H1 (cell line): ENCODE results near the gene TROAP. TPM values are rescaled to one million over a fixed set of nuclear protein-coding genes. Genes with fewer than 3 reads are reported as not detected.
A peak's percentile ranks its signal among the peaks of the same experiment; 100 is the strongest.

ENCODE experiments used
- CTCF ChIA-PET: fragments of 300-600 bp; sonication (Branson Sonifier 250); formaldehyde crosslinking; loops from one replicate; lab custom pipeline; 2021; ENCODE audit not compliant: partially characterized antibody; lab: Charles Lee
- POLR2A ChIA-PET: fragments of 300-600 bp; sonication (Branson Sonifier 250); formaldehyde crosslinking; loops from one replicate; lab custom pipeline; 2021; ENCODE audit warnings: inconsistent platforms; ENCODE audit not compliant: partially characterized antibody; lab: Charles Lee
- DNase-seq, 2 experiments: peaks; one replicate each; pipeline versions ENCODE4 v3.0.0 to v3.0.0-alpha.2; 2010 to 2022; ENCODE audit warnings: low spot score in 2 of 2, low read depth in 1 of 2, mixed read lengths in 1 of 2
- FAIRE-seq: peaks from 2 replicates; lab custom pipeline; 2011; peaks lifted over from hg19 to GRCh38; lab: Jason Lieb, UNC
- H2AFZ ChIP-seq: 2 replicates; pipeline ENCODE4 v1.8.1; 2012; ENCODE audit warnings: low read length, inconsistent platforms
- H2AK5ac ChIP-seq: 2 replicates; pipeline ENCODE4 v1.6.1; 2013; ENCODE audit warnings: low read depth, low read length
- H2BK120ac ChIP-seq: replicated peaks from 2 replicates; pipeline ENCODE3; 2013; ENCODE audit warnings: low read depth, low read length, inconsistent platforms
- H2BK12ac ChIP-seq: 2 replicates; pipeline ENCODE4 v1.6.1; 2013; ENCODE audit warnings: low read depth, low read length
- H2BK15ac ChIP-seq: 2 replicates; pipeline ENCODE4 v1.6.1; 2013; ENCODE audit warnings: low read length
- H2BK20ac ChIP-seq: 2 replicates; pipeline ENCODE4 v1.6.1; 2013; ENCODE audit warnings: low read length
- H2BK5ac ChIP-seq: 2 replicates; pipeline ENCODE4 v1.6.1; 2013; ENCODE audit warnings: low read depth, low read length
- H3K14ac ChIP-seq: 2 replicates; pipeline ENCODE4 v1.6.1; 2013; ENCODE audit warnings: inconsistent platforms; ENCODE audit not compliant: insufficient read length
- H3K18ac ChIP-seq: 2 replicates; pipeline ENCODE4 v1.6.1; 2013; ENCODE audit warnings: low read length; ENCODE audit errors: extremely low read depth
- H3K23ac ChIP-seq: 2 replicates; pipeline ENCODE4 v1.6.1; 2013; ENCODE audit warnings: inconsistent platforms; ENCODE audit not compliant: insufficient read length
- H3K23me2 ChIP-seq: 2 replicates; pipeline ENCODE4 v1.6.1; 2013; ENCODE audit warnings: low read depth, low read length
- H3K27ac ChIP-seq: 2 replicates; pipeline ENCODE4 v1.6.1; 2011; ENCODE audit warnings: low read depth, low read length, inconsistent platforms
- H3K27me3 ChIP-seq, 4 experiments: replicated peaks in 1 of 4; 1 replicate in 1 of 4; 2 replicates in 3 of 4; pipeline versions ENCODE4 v1.6.1 to v1.8.1; 2011 to 2013; ENCODE audit warnings: low read length in 3 of 4, mild to moderate bottlenecking in 3 of 4, inconsistent platforms in 2 of 4, mixed read lengths in 2 of 4, moderate library complexity in 1 of 4; ENCODE audit not compliant: control insufficient read depth in 3 of 4, insufficient read depth in 3 of 4; ENCODE audit errors: extremely low read depth in 1 of 4
- H3K36me3 ChIP-seq, 4 experiments: 2 replicates each; pipeline versions ENCODE4 v1.6.1 to v1.8.1; 2011 to 2013; ENCODE audit warnings: mild to moderate bottlenecking in 4 of 4, low read length in 3 of 4, moderate library complexity in 2 of 4, control low read depth in 1 of 4, inconsistent platforms in 1 of 4; ENCODE audit not compliant: insufficient read depth in 4 of 4, control insufficient read depth in 2 of 4
- H3K4ac ChIP-seq: replicated peaks from 2 replicates; pipeline ENCODE3; 2013; ENCODE audit warnings: low read length, low read depth, mixed read lengths, inconsistent platforms; ENCODE audit not compliant: insufficient read length
- H3K4me1 ChIP-seq, 4 experiments: replicated peaks in 1 of 4; 1 replicate in 1 of 4; 2 replicates in 3 of 4; pipeline versions ENCODE4 v1.6.1 to v1.8.1; 2011 to 2013; ENCODE audit warnings: low read length in 3 of 4, inconsistent platforms in 2 of 4, mixed read lengths in 1 of 4; ENCODE audit not compliant: insufficient read depth in 4 of 4, control insufficient read depth in 3 of 4
- H3K4me2 ChIP-seq, 2 experiments: 2 replicates each; pipeline versions ENCODE4 v1.6.1 to v1.8.1; 2011 to 2013; ENCODE audit warnings: low read depth in 2 of 2, low read length in 2 of 2, control low read depth in 1 of 2, inconsistent platforms in 1 of 2, mild to moderate bottlenecking in 1 of 2; ENCODE audit not compliant: insufficient read depth in 1 of 2
- H3K4me3 ChIP-seq, 4 experiments: fragments of 200-600, 300-600 bp in 1 of 4; sonication (generic), shearing (Covaris generic), sonication (Bioruptor Twin) in 1 of 4; 2 replicates each; pipeline versions ENCODE4 v1.5.1 to v1.8.1; 2011 to 2016; ENCODE audit warnings: low read length in 4 of 4, low read depth in 3 of 4, control low read depth in 2 of 4, inconsistent platforms in 2 of 4, mild to moderate bottlenecking in 2 of 4, mixed read lengths in 1 of 4, moderate library complexity in 1 of 4; ENCODE audit not compliant: insufficient read depth in 2 of 4; ENCODE audit errors: extremely low read depth in 1 of 4
- H3K56ac ChIP-seq: replicated peaks from 2 replicates; pipeline ENCODE3; 2013; ENCODE audit warnings: low read depth, mild to moderate bottlenecking, mixed read lengths, low read length, inconsistent platforms; ENCODE audit not compliant: insufficient read length
- H3K79me1 ChIP-seq: 2 replicates; pipeline ENCODE4 v1.6.1; 2013; ENCODE audit warnings: low read depth, low read length, control low read depth
- H3K79me2 ChIP-seq, 2 experiments: 2 replicates each; pipeline versions ENCODE4 v1.6.1 to v1.8.1; 2012 to 2013; ENCODE audit warnings: low read length in 2 of 2, mild to moderate bottlenecking in 2 of 2, inconsistent platforms in 1 of 2; ENCODE audit not compliant: insufficient read depth in 2 of 2, control insufficient read depth in 1 of 2
- H3K9ac ChIP-seq, 4 experiments: replicated peaks in 1 of 4; 1 replicate in 1 of 4; 2 replicates in 3 of 4; pipeline versions ENCODE4 v1.6.1 to v1.8.1; 2011 to 2013; ENCODE audit warnings: low read depth in 3 of 4, low read length in 3 of 4, control low read depth in 2 of 4, mild to moderate bottlenecking in 2 of 4, moderate library complexity in 2 of 4, inconsistent platforms in 1 of 4; ENCODE audit errors: extremely low read depth in 1 of 4
- H3K9me3 ChIP-seq, 2 experiments: 2 replicates each; pipeline versions ENCODE4 v1.6.1 to v1.8.1; 2012 to 2013; ENCODE audit warnings: mild to moderate bottlenecking in 2 of 2, moderate library complexity in 2 of 2, control low read depth in 1 of 2, inconsistent platforms in 1 of 2, low read depth in 1 of 2, low read length in 1 of 2, mixed read lengths in 1 of 2; ENCODE audit not compliant: insufficient read depth in 2 of 2
- H4K20me1 ChIP-seq, 2 experiments: replicated peaks in 1 of 2; 2 replicates each; pipeline versions ENCODE3 to v1.8.1; 2011 to 2013; ENCODE audit warnings: inconsistent platforms in 2 of 2, low read length in 2 of 2, mild to moderate bottlenecking in 1 of 2; ENCODE audit not compliant: insufficient read depth in 2 of 2, control insufficient read depth in 1 of 2
- H4K5ac ChIP-seq: 2 replicates; pipeline ENCODE4 v1.6.1; 2013; ENCODE audit warnings: low read length, low read depth, mixed read lengths, inconsistent platforms; ENCODE audit not compliant: insufficient read length
- H4K8ac ChIP-seq: 2 replicates; pipeline ENCODE4 v1.8.0; 2013; ENCODE audit warnings: mild to moderate bottlenecking, moderate library complexity, low read length, inconsistent platforms; ENCODE audit not compliant: insufficient read depth; ENCODE audit errors: extremely low read depth
- H4K91ac ChIP-seq: replicated peaks from 2 replicates; pipeline ENCODE3; 2013; ENCODE audit warnings: low read length, mixed read lengths, inconsistent platforms; ENCODE audit not compliant: insufficient read length
- ASH2L ChIP-seq: fragments of 200-600, 300-600 bp; sonication (generic); IDR thresholded peaks from one replicate; pipeline ENCODE4 v1.7.1; 2017; ENCODE audit warnings: low read length
- CBX5 ChIP-seq: fragments of 300-800, 300-1000 bp; sonication (generic); IDR thresholded peaks from 2 replicates; pipeline ENCODE4 v1.7.1; 2016; ENCODE audit warnings: antibody characterized with exemption, low read length, low read depth
- CEBPB ChIP-seq: IDR thresholded peaks from 2 replicates; pipeline ENCODE4 v1.6.1; 2012; ENCODE audit warnings: low read depth, low read length
- CREB1 ChIP-seq: IDR thresholded peaks from 2 replicates; pipeline ENCODE4 v1.6.1; 2012; ENCODE audit warnings: inconsistent platforms
- EGR1 ChIP-seq: IDR thresholded peaks from 2 replicates; pipeline ENCODE4 v1.6.1; 2011; ENCODE audit warnings: low read depth, low read length, borderline replicate concordance
- EP300 ChIP-seq, 2 experiments: IDR thresholded peaks; 1 replicate in 1 of 2; 2 replicates in 1 of 2; pipeline ENCODE4 v1.6.1; 2011 to 2012; ENCODE audit warnings: low read depth in 2 of 2, low read length in 2 of 2, mild to moderate bottlenecking in 2 of 2, borderline replicate concordance in 1 of 2, inconsistent platforms in 1 of 2, moderate library complexity in 1 of 2
- MAFK ChIP-seq: IDR thresholded peaks from 2 replicates; pipeline ENCODE4 v1.6.1; 2012; ENCODE audit warnings: low read depth, mild to moderate bottlenecking, improper control_type of control experiment, low read length
- POLR2A ChIP-seq, 2 experiments: IDR thresholded peaks; 1 replicate in 1 of 2; 2 replicates in 1 of 2; pipeline ENCODE4 v1.6.1; 2011; ENCODE audit warnings: low read depth in 2 of 2, low read length in 2 of 2, mild to moderate bottlenecking in 2 of 2; ENCODE audit errors: control extremely low read depth in 1 of 2
- POLR2AphosphoS5 ChIP-seq: IDR thresholded peaks from 2 replicates; pipeline ENCODE4 v1.6.1; 2011; ENCODE audit warnings: low read depth, low read length
- POU5F1 ChIP-seq: IDR thresholded peaks from 2 replicates; pipeline ENCODE4 v1.6.1; 2011; ENCODE audit warnings: low read depth, mild to moderate bottlenecking, low read length, moderate library complexity
- SP1 ChIP-seq: IDR thresholded peaks from 2 replicates; pipeline ENCODE4 v1.6.1; 2011; ENCODE audit warnings: low read depth, low read length
- SP4 ChIP-seq: IDR thresholded peaks from 2 replicates; pipeline ENCODE4 v1.6.1; 2012; ENCODE audit warnings: low read length, inconsistent platforms
- TAF1 ChIP-seq: IDR thresholded peaks from 2 replicates; pipeline ENCODE4 v1.6.1; 2011; ENCODE audit warnings: mild to moderate bottlenecking, low read depth, low read length
- WGBS, 2 experiments: shearing (Covaris generic) in 1 of 2; methylation state at CpG; one replicate each; pipeline versions ENCODE4 v1.1.6 to v1.1.7; 2013 to 2015; ENCODE audit warnings: low lambda C conversion rate in 2 of 2, mixed read lengths in 2 of 2, inconsistent platforms in 1 of 2, low coverage in 1 of 2, missing lambda C conversion rate in 1 of 2; ENCODE audit not compliant: insufficient replicate concordance in 2 of 2, insufficient coverage in 1 of 2, insufficient read length in 1 of 2; ENCODE audit errors: extremely low coverage in 1 of 2, missing lambda C conversion rate in 1 of 2; 5-methylcytosine and 5-hydroxymethylcytosine counted together
- polyA plus RNA-seq, 7 experiments: library from polyadenylated mRNA; depleted of rRNA in 3 of 7; stranded (reverse) in 5 of 7; unstranded in 2 of 7; fragments of >200 nt in 5 of 7; fragments of 200-250 nt in 2 of 7; gene quantifications; 1 replicate in 5 of 7; 2 replicates in 1 of 7; 4 replicates in 1 of 7; pipeline versions ENCODE4 v1.2.1 to v1.2.3, GENCODE V29; 2011 to 2013; ENCODE audit warnings: missing spikeins in 2 of 7, mixed read lengths in 2 of 7
- total RNA-seq: library from RNA; stranded (reverse); fragmentation: NEBNext Ultra II Directional; extraction: Animal tissue kit (Norgen Biotek cat#: 25700); gene quantifications from 2 replicates; pipeline ENCODE4 v1.2.1, GENCODE V29; 2021

Gene TROAP
- total and polyA plus RNA-seq, 2 of the 8 experiments (the other 6 are each of a cell fraction or from before 2014, with no cell fraction given) = 36.7 to 52.0 TPM

- Histone ChIP-seq H4K5ac (peak within 1 kb of the TSS; percentile 94), H2AK5ac (no peak within 1 kb of the TSS), H3K4me2 (peak within 1 kb of the TSS; percentile 78 to 86), H3K27ac (peak within 1 kb of the TSS; percentile 90), H2BK15ac (no peak within 1 kb of the TSS), H2BK20ac (no peak within 1 kb of the TSS), H4K8ac (peak within 1 kb of the TSS; percentile 98), H3K23me2 (peaks cover 9% of the 10 kb centered on the region), H3K36me3 (no peaks in the 10 kb centered on the region), H3K18ac (peak within 1 kb of the TSS; percentile 83), H4K20me1 (no peaks in the 10 kb centered on the region), H3K79me1 (no peaks in the 10 kb centered on the region), H3K4me3 (peak within 1 kb of the TSS; percentile 80 to 95 (median 86)), H3K9ac (peak within 1 kb of the TSS; percentile 80 to 95 (median 88)), H3K4me1 (peaks cover 0 to 8% (median 2%) of the 10 kb centered on the region in 4 experiments; a peak in 3 of 7 replicates), H3K9me3 (no peaks in the 10 kb centered on the region), H4K91ac (peak within 1 kb of the TSS; percentile 91), H2BK5ac (peak within 1 kb of the TSS; percentile 89), H2BK120ac (peak within 1 kb of the TSS; percentile 70), H3K14ac (no peak within 1 kb of the TSS), H3K56ac (peak within 1 kb of the TSS; percentile 99), H2BK12ac (peak within 1 kb of the TSS; percentile 75; the same call in 1 of the 2 replicates), H3K27me3 (peaks cover 0 to 3% (median 0%) of the 10 kb centered on the region in 4 experiments; a peak in 3 of 7 replicates), H3K23ac (no peak within 1 kb of the TSS), H3K79me2 (peaks cover 4 to 47% of the 10 kb centered on the region in 2 experiments), H3K4ac (no peak within 1 kb of the TSS), H2AFZ (peak within 1 kb of the TSS; percentile 90; the same call in 1 of the 2 replicates)
- POLR2A ChIA-PET = interaction anchor here (0.6 to 1.8 kb wide), 31 partner anchors 8 to 461 kb away, joined by 3 to 8 read pairs (median 4); partner anchors contain the start of genes DNAJC22, KCNH3, MCRS1 and NCKAP5L
- WGBS, 2 experiments = 1% methylated on average over 25 of the region's 52 CpGs; no CpG with 5 or more reads in 1 of the 2 experiments
- DNase-seq (peak in 1 of 2 experiments; percentile 99), FAIRE-seq (no peak)
- CTCF ChIA-PET = interaction anchor here (0.8 to 26.7 kb wide), 15 partner anchors 10 to 215 kb away, joined by 3 to 538 read pairs (median 4); partner anchors contain the start of gene DNAJC22
- no peak for TF ChIP-seq MAFK
- TF ChIP-seq SP4 = no peak
- 0 out of 2 replicates have a peak, but pooled peaks have one; percentile 32 for TF ChIP-seq POLR2AphosphoS5
- TF ChIP-seq POLR2A (IDR thresholded peaks at IDR 0.05; ENCODE audit: control extremely low read depth in 1 of 2, low read depth in 2 of 2, low read length in 2 of 2) = peak in 1 of 2 experiments; percentile 11; a peak in 2 of 3 replicates
- TF ChIP-seq POU5F1 = no peak
- no peak for TF ChIP-seq CREB1
- no peak for TF ChIP-seq EGR1
- peak in 1 of 2 experiments; percentile 67; a peak in 1 of 3 replicates for TF ChIP-seq EP300 (IDR thresholded peaks at IDR 0.05; ENCODE audit: borderline replicate concordance in 1 of 2, low read depth in 2 of 2, low read length in 2 of 2)
- no peak for TF ChIP-seq CEBPB
- peak; percentile 39 for TF ChIP-seq ASH2L
- TF ChIP-seq CBX5 = no peak
- TF ChIP-seq TAF1 = no peak; the same call in 1 of the 2 replicates
- no peak for TF ChIP-seq SP1
These were observed 44.6 kb downstream of the TROAP start, which contains the start of gene SPATS2 for GRCh38 chr12:49367381-49368239. Gene SPATS2 (plus strand): TSS chr12:49367462. CDS start chr12:49461013, 93,551 bp downstream.
